Adrenal gland (tissue), 5 donors: ENCODE data around the gene PRKN.

Experiments
- CTCF ChIP-seq, 6 experiments: fragments of 450-650 bp in 4 of 6; fragments of 200-600 bp in 2 of 6; sonication (generic) in 1 of 6; IDR thresholded peaks; 1 replicate in 5 of 6; 2 replicates in 1 of 6; pipeline versions ENCODE4 v1.5.1 to v1.8.0; 2016 to 2021; ENCODE audit warnings: antibody characterized with exemption in 6 of 6, mild to moderate bottlenecking in 2 of 6, moderate library complexity in 1 of 6
- POLR2A ChIP-seq, 2 donors: fragments of 450-650 bp; IDR thresholded peaks; one replicate each; pipeline ENCODE4 v1.6.1; 2017; ENCODE audit warnings: antibody characterized with exemption in 2 of 2, mild to moderate bottlenecking in 2 of 2, moderate library complexity in 1 of 2
- donor health status: DM: no; HTN: no; CAD: no.

DNA sequence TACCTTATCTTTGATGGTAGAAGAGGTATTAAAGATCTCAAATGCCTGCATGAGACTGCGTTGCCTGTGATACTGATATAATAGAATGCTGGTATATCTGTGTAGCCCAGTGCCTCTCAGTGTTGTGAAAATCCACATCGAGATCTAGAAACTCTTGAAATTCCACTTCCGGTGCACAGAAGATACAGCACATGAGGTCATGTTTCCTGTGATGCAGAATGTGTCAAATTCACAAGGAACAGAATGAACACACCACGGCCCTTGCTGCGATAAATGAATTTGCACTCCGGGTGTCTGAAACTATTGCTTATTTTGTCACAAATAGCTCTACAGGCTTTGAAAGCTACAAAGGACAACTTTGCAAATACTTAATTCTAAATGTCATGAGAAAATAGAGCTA, 765.8 kb downstream of the PRKN start:
- TF ChIP-seq CTCF (IDR thresholded peaks at IDR 0.05) (no peak), POLR2A (IDR thresholded peaks at IDR 0.05) (no peak)
